GM21825 (cell line): Measurements from ENCODE around the gene MAN2C1.
"Not testable (repeated sequence)": the region's sequence is repeated elsewhere in the genome, so short reads cannot be mapped to it uniquely, and the experiment has no call there.

Experiments used
- ATAC-seq: cut with Tn5 transposase; IDR thresholded peaks from one replicate; pipeline ENCODE4 v1.9.1; 2021; ENCODE audit warnings: mild to moderate bottlenecking, moderate library complexity; ENCODE audit not compliant: unreplicated experiment

The MAN2C1 gene

GRCh38 chr15:75367913-75368688 lies at the start of gene MAN2C1:
TSS of gene MAN2C1 (minus strand) at chr15:75368607. CDS start at chr15:75368583, 24 bp downstream.
- ATAC-seq, result peak; percentile 73

- ATAC-seq, result no peak
Measured at GRCh38 chr15:75416584-75416983, 48.2 kb upstream of the MAN2C1 start.

GRCh38 chr15:75410196-75410595 lies 41.8 kb upstream of the MAN2C1 start:
- no peak for ATAC-seq

DNA sequence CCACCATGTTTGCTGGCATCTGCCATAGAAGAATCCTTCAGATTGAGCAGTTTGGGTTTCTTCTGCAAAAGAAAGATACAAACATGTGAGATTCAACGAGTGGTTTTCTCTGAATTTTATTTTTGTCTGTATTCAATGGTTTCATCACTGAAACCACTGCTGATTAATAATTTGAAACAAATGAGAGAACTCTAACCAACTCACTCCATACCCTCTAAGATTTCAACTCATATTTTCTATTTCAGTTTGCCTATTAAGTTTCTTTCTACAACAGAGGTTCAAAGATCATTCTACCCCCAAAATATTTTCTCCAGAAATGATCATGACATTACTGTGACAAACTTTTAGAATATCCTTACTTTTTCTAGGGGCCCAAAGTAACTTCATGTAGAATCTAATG lies 38.7 kb upstream of the MAN2C1 start:
- ATAC-seq, result no peak

- ATAC-seq, result no peak
Measured at GRCh38 chr15:75403892-75404291, 35.5 kb upstream of the MAN2C1 start.

DNA sequence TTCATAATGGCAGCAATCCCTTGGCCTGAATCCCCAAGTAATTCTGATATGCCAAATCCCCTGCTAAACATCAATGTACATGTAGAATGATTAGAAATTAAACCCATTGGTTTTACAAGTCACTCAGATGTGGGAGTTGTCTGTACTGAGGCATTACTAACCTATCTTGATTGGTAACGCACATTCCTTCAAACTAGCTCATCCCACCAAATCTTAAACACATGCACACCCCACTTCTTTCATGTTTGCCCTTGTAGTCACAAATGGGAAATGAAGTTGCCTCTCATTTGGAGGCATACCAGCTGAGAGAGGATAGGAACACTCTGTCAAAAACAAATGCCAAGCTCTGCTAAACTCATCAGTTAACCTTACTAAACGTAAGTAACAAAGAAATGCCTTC lies 29.1 kb upstream of the MAN2C1 start:
- ATAC-seq, result no peak

GRCh38 chr15:75389791-75390382 lies 21.5 kb upstream of the MAN2C1 start:
- no peak for ATAC-seq

DNA sequence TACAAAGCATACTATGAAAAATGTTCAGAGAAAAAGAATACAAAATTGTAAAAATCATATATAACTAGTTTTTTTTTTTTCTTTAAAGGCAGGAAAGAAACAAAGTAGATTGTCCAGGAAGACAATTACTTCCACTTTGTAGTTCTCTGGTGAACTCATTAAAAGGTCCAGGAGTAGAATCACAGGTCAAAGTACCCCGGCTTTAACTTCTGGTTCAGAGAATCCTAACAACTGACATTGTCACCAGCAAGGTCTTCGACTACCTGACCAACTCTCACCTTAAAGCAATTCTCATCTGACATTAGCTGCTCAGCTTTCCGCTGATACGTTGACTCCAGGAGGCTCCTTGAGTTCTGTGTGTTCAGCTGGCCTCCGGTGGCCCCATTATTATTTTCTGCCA lies 15.6 kb upstream of the MAN2C1 start:
- ATAC-seq, result not testable (repeated sequence)

DNA sequence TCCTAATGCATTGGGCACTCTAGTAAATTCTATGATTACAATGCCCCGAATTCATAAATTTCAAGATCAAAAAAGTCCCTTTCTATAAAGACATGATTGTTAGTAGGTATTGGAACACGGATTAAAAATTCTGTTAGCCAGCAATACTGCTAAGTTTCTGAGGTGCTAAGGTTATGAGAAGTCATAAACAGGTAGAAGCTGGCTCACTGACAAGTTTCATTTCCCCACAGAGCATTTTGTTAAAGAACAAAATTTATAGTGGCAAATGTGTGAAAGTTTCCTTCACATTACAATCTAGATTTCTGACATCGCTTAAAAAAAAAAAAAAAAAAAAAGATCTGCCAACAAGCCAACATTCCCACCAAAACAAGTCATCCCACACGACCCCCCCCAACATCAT lies 12.4 kb upstream of the MAN2C1 start:
- ATAC-seq, result no peak

DNA sequence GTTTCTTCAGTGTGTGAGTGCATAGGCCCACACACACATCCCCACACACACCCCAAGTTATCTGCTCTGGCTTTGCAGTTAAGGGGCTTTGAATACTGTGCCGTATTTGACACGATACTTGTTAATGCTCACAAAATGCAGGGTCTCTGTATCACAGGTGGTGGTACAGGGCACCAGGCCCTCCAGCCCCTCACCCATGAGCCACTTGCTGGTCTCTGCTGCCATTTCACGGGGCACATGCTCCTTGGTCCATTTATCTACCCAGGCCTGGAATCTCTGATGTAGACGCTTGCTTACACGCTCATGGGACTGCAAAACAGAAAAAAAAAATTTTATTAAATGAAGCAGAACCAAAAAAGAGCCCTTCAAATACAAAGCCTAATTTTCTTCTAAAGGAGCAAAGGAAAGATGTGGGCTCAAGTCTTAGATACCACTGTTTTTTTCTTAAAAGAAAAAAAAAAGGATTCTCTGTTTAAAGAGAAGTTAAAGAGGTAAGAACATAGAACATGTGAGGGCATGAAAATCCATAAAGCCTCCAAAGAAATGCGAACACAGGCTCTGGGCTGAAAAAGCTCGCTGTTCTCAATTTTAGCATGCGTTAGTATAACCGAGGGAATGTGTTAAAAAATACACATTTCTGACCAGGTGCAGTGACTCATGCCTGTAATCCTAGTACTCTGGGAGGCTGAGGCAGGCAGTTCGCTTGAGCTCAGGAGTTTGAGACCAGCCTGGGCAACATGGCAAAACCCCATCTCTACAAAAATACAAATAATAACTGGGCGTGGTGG lies 3.7 kb upstream of the MAN2C1 start:
- no peak for ATAC-seq

DNA sequence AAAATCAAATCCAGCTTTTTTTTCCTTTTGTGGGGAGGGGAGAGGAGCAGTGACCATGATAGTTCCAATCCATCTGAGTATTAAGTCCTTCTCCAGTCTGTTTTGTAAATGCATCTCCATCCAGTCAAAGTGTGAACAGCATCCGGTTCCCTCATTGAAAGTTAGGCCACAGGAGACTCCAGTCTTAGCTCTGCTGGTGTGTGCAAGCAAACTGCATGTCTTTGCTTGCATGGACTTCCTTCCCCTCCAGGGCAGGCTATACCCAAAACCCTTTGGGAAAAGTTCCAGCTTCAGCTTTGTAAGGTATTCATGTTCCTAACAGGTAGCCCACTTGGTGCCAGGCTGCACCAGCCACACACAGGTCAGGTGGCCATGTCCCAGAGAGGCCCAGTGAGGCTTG lies 3.1 kb upstream of the MAN2C1 start:
- ATAC-seq, result no peak

GRCh38 chr15:75369897-75370581 lies 1.6 kb upstream of the MAN2C1 start:
- no peak for ATAC-seq

GRCh38 chr15:75368689-75369239 lies 357 bp upstream of the MAN2C1 start:
- ATAC-seq, result peak; percentile 10

DNA sequence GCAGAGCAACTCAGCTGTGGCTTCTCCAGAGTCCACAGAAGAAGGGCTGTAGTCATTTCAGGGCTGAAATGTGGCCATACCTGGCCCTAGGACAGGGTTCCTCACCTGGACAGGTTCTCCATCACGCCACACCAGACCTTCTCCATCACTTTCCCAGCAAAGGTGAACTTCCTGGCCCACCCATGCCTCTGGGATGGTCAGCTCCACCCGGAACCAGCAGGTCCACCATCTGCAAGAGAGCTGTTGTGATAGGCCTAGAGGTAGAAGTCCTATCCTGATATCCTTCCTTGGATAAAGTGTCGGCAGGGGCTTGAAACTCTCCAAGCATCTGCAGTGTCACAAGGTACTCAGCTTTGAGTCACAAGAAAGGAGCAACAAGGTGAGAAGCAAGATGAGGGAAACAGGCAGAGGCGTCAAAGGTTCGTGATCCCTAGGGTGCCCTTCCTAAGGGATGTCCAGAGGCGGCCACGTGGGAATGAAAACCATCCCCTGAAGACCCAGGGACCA lies 948 bp downstream of the MAN2C1 start:
- ATAC-seq, result no peak

DNA sequence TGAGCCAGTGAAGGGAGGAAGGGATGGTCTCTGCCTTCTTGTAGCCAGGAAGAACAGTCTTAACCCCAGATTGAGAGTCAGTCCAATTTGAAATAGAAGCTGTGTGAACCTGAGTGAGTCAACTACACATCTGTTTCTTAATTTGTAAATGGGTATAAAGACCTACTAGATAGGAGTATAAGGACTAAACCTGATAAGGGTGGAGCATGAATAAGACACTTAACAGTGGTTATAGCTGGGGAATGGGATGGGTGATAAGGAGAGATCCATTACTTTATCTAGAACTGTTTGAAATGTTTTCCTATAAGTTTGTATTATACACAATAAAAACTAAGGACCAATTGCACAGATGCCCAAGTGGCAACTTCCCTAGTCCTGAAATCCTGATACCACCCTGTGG lies 1.4 kb downstream of the MAN2C1 start:
- ATAC-seq, result no peak

- ATAC-seq, result no peak
Measured at GRCh38 chr15:75366163-75366562, 2.2 kb downstream of the MAN2C1 start.

DNA sequence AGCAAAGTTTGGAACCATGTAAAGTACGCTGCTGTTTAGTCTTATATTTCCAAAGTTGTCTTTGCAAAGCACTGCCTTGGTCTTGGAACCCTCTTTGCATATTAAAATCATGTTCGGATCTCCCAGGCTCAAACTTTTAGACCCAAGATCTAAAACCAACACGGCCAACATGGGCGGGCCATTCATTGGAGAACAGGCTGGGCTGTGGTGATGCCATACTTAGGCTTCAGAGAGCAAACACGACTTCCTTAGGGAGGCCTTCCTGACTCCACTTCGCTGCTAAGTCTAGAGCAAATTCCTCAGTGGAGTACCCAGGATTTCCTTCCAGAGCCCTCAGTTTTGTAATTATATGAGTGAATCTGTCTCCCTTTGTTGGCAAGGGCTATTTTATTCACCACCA lies 3.5 kb downstream of the MAN2C1 start:
- no peak for ATAC-seq

- ATAC-seq, result no peak
Measured at GRCh38 chr15:75363786-75364185, 4.6 kb downstream of the MAN2C1 start.

DNA sequence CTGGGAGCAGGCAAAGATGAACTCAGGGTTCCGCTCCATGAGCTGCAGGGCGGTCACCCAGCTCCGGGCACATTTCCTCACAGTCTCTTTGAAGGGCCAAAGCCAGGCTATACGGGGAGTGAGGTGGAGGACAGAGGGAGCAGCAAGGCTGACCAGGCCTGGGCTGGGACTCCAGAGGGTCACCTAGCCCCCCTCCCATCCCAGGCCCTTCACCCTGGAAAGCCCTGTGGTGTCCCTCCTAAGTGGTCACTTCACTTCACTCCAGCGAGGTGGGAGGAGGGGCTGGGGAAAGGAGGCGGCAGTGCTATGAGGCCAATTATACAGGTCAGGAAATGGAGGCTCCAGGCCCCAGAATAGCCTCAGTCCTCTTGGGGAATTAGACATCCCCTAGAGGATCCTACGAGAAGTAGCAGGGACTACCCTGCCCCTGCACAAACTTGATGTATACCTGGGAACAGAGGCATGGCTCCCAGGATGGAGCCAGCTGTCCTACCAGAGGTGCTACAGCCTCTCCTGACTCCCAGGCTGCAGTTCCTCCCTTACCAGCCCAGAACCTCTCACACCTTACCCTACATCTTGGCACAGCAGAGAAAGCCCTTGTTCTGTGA lies 5.7 kb downstream of the MAN2C1 start:
- no peak for ATAC-seq

GRCh38 chr15:75361989-75362641 lies 6.3 kb downstream of the MAN2C1 start:
- ATAC-seq, result no peak
